Prostate gland (tissue), 2 donors: ENCODE measurements around the gene RBBP8.

Experiments used
- CTCF ChIP-seq, 4 experiments: fragments of 200-600 bp in 2 of 4; fragments of 450-650 bp in 2 of 4; sonication (generic) in 2 of 4; IDR thresholded peaks; 1 replicate in 3 of 4; 2 replicates in 1 of 4; pipeline ENCODE4 v1.5.1; 2016 to 2019; ENCODE audit warnings: antibody characterized with exemption in 4 of 4, mild to moderate bottlenecking in 2 of 4, moderate library complexity in 2 of 4
- POLR2A ChIP-seq: fragments of 450-650 bp; IDR thresholded peaks from one replicate; pipeline ENCODE4 v1.6.1; 2016; ENCODE audit warnings: antibody characterized with exemption, mild to moderate bottlenecking

DNA sequence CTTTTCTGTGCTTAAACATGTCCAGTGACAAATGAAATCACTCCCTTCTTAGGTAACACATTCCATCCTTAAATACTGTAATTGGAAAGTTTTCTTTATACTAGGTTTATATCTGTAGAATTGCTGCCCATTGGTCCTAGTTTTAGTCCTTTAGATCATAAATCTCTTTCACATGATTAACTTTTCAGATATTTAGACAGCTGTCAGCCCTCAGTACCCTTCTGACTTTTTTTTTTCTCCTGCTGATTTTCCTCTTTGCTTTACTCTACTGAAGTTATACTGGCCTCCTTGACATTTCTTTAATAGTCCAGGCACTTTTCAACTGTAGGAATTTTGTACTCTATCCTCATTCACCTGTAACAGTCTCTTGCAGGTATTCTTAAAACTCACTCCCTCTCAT lies 28.9 kb downstream of the RBBP8 start:
- no peak for TF ChIP-seq CTCF (IDR thresholded peaks at IDR 0.05)
- no peak for TF ChIP-seq POLR2A
